Osteoblast (primary cell): ENCODE data around the gene PTPN12. TPM values are rescaled to one million over a fixed set of nuclear protein-coding genes. Genes with fewer than 3 reads are reported as not detected.

ENCODE experiments used
- DNase-seq: peaks from one replicate; pipeline ENCODE4 v3.0.0; 2011; ENCODE audit warnings: low spot score, mixed read lengths; ENCODE audit not compliant: insufficient read length; ENCODE audit errors: missing footprints
- H2AFZ ChIP-seq: 2 replicates; pipeline ENCODE4 v1.6.0; 2011; ENCODE audit warnings: mild to moderate bottlenecking, low read length
- H3K27ac ChIP-seq: 2 replicates; pipeline ENCODE4 v1.5.1; 2011; ENCODE audit warnings: mild to moderate bottlenecking, low read depth, low read length, moderate library complexity
- H3K27me3 ChIP-seq: 2 replicates; pipeline ENCODE4 v1.6.0; 2012; ENCODE audit warnings: mild to moderate bottlenecking, control low read depth, inconsistent platforms, low read length, moderate library complexity; ENCODE audit not compliant: insufficient read depth
- H3K36me3 ChIP-seq: 2 replicates; pipeline ENCODE4 v1.5.1; 2011; ENCODE audit warnings: mild to moderate bottlenecking, low read length, control low read depth, moderate library complexity; ENCODE audit not compliant: insufficient read depth
- H3K4me1 ChIP-seq: 2 replicates; pipeline ENCODE4 v1.5.1; 2011; ENCODE audit warnings: mild to moderate bottlenecking, low read length, control low read depth, moderate library complexity; ENCODE audit not compliant: insufficient read depth
- H3K4me2 ChIP-seq: 2 replicates; pipeline ENCODE4 v1.6.0; 2011; ENCODE audit warnings: mild to moderate bottlenecking, low read length; ENCODE audit not compliant: insufficient read depth
- H3K4me3 ChIP-seq: fragments of 200-600 bp; sonication (generic); 3 replicates; pipeline ENCODE4 v1.5.1; 2012; ENCODE audit warnings: mild to moderate bottlenecking, low read length, inconsistent platforms; ENCODE audit not compliant: insufficient read depth
- H3K79me2 ChIP-seq: 2 replicates; pipeline ENCODE4 v1.6.0; 2012; ENCODE audit warnings: mild to moderate bottlenecking, low read length, control low read depth, inconsistent platforms; ENCODE audit not compliant: insufficient read depth
- H3K9me3 ChIP-seq: 2 replicates; pipeline ENCODE4 v1.5.1; 2011; ENCODE audit warnings: low read depth, low read length, control low read depth
- H4K20me1 ChIP-seq: 2 replicates; pipeline ENCODE4 v1.6.0; 2012; ENCODE audit warnings: mild to moderate bottlenecking, low read length, control low read depth; ENCODE audit not compliant: insufficient read depth
- total RNA-seq: library from RNA; depleted of rRNA; stranded (reverse); fragments of >200 nt; gene quantifications from 2 replicates; pipeline ENCODE4 v1.2.3, GENCODE V29; 2012
- TF ChIP-seq, protein P1 (sequence below): IDR thresholded peaks from 2 replicates; pipeline ENCODE4 v1.5.1; 2011; ENCODE audit warnings: mild to moderate bottlenecking, low read depth, low read length, moderate library complexity; ENCODE audit errors: extremely low read depth

PTPN12 gene
- total RNA-seq, 1 donor, result 80.7 TPM

DNA sequence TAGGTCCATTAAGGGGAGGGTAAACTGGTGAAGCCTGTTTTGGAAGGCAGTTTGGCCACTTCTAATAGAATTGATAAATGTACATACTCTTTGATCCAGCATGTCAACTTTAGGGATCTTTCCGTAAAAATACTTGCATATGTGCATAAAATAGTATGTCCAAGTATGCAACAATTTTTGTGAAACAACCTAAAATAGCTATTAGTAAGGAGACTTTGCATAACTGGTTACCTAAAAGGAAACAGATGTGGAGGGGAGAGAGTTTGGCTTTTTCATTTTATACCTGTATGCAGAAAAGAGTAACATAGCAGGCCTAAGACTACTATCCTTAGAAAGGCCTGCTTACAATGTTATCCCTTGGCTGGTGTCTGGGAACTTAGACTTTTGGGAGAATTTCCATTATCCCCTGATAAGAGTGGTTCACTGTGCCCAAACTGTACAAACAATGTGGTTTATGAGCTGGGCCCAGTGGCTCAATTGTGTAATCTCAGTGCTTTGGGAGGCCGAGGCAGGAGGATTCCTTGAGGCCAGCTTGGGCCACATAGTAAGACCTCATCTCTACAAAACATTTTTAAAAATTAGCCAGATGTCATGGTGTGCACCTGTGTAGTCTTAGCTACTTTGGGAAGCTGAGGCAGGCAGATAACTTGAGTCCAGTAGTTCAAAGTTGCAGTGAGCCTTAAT lies 21.3 kb downstream of the PTPN12 start:
- peaks cover 98% of the 10 kb centered on the region for H3K79me2 ChIP-seq
- DNase-seq, result no peak
- peaks cover 11% of the 10 kb centered on the region for H3K36me3 ChIP-seq
- H3K4me3 ChIP-seq, result no peak overlapping the region
- no peak overlapping the region for H3K4me2 ChIP-seq
- no peak overlapping the region for H2AFZ ChIP-seq
- H4K20me1 ChIP-seq, result peaks cover 63% of the 10 kb centered on the region
- no peaks in the 10 kb centered on the region for H3K27me3 ChIP-seq
- H3K9me3 ChIP-seq, result no peaks in the 10 kb centered on the region
- no peak overlapping the region for H3K27ac ChIP-seq
- H3K4me1 ChIP-seq, result peaks cover 11% of the 10 kb centered on the region
- TF ChIP-seq, protein P1, sequence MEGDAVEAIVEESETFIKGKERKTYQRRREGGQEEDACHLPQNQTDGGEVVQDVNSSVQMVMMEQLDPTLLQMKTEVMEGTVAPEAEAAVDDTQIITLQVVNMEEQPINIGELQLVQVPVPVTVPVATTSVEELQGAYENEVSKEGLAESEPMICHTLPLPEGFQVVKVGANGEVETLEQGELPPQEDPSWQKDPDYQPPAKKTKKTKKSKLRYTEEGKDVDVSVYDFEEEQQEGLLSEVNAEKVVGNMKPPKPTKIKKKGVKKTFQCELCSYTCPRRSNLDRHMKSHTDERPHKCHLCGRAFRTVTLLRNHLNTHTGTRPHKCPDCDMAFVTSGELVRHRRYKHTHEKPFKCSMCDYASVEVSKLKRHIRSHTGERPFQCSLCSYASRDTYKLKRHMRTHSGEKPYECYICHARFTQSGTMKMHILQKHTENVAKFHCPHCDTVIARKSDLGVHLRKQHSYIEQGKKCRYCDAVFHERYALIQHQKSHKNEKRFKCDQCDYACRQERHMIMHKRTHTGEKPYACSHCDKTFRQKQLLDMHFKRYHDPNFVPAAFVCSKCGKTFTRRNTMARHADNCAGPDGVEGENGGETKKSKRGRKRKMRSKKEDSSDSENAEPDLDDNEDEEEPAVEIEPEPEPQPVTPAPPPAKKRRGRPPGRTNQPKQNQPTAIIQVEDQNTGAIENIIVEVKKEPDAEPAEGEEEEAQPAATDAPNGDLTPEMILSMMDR, result no peak

- no peak for DNase-seq
- Histone ChIP-seq H3K4me2 (no peak overlapping the region), H2AFZ (no peak overlapping the region), H3K9me3 (no peaks in the 10 kb centered on the region), H3K27me3 (no peaks in the 10 kb centered on the region), H4K20me1 (peaks cover 59% of the 10 kb centered on the region), H3K4me3 (no peak overlapping the region), H3K27ac (peak overlapping the region; percentile 11), H3K79me2 (peaks cover 98% of the 10 kb centered on the region), H3K36me3 (peaks cover 7% of the 10 kb centered on the region), H3K4me1 (peaks cover 29% of the 10 kb centered on the region)
- TF ChIP-seq, protein P1, result no peak
These were observed 24.3 kb downstream of the PTPN12 start for GRCh38 chr7:77561352-77561751.

GRCh38 chr7:77563275-77563674 lies 26.2 kb downstream of the PTPN12 start:
- H2AFZ ChIP-seq, result no peak overlapping the region
- H3K4me1 ChIP-seq, result peaks cover 32% of the 10 kb centered on the region
- no peak for DNase-seq
- no peaks in the 10 kb centered on the region for H3K9me3 ChIP-seq
- no peaks in the 10 kb centered on the region for H3K27me3 ChIP-seq
- H4K20me1 ChIP-seq, result peaks cover 58% of the 10 kb centered on the region
- peaks cover 97% of the 10 kb centered on the region for H3K79me2 ChIP-seq
- H3K4me3 ChIP-seq, result no peak overlapping the region
- TF ChIP-seq, protein P1, result no peak
- H3K27ac ChIP-seq, result no peak overlapping the region
- H3K4me2 ChIP-seq, result peak overlapping the region; percentile 5
- H3K36me3 ChIP-seq, result no peaks in the 10 kb centered on the region

- Histone ChIP-seq H4K20me1 (peaks cover 36% of the 10 kb centered on the region), H3K4me3 (no peak overlapping the region), H3K27me3 (no peaks in the 10 kb centered on the region), H3K79me2 (peaks cover 95% of the 10 kb centered on the region), H2AFZ (no peak overlapping the region), H3K36me3 (no peaks in the 10 kb centered on the region), H3K27ac (peak overlapping the region; percentile 46), H3K4me2 (no peak overlapping the region), H3K4me1 (peaks cover 46% of the 10 kb centered on the region), H3K9me3 (no peaks in the 10 kb centered on the region)
- TF ChIP-seq, protein P1, result no peak
- DNase-seq, result no peak
These were observed 28.8 kb downstream of the PTPN12 start for GRCh38 chr7:77565917-77566316.
